HepG2 (cell line): ENCODE results near the gene MCMBP. TPM values are rescaled to one million over a fixed set of nuclear protein-coding genes. Genes with fewer than 3 reads are reported as not detected.

Experiments
- ARHGAP35 ChIP-seq: sonication (generic); formaldehyde crosslinking; IDR thresholded peaks from 2 replicates; pipeline ENCODE4 v1.9.0; 2022; ENCODE audit warnings: mild to moderate bottlenecking, inconsistent platforms, moderate library complexity, missing genetic modification reagents, borderline replicate concordance
- CAMTA2 ChIP-seq: sonication (generic); formaldehyde crosslinking; IDR thresholded peaks from 2 replicates; pipeline ENCODE4 v1.4.0; 2020; ENCODE audit warnings: mild to moderate bottlenecking, missing genetic modification reagents, borderline replicate concordance
- ETV6 ChIP-seq: sonication (generic); formaldehyde crosslinking; conservative IDR thresholded peaks from 2 replicates; pipeline ENCODE4 v1.4.0; 2020; ENCODE audit warnings: missing genetic modification reagents
- HMGA1 ChIP-seq: sonication (generic); formaldehyde crosslinking; conservative IDR thresholded peaks from 2 replicates; pipeline ENCODE4 v1.4.0; 2020; ENCODE audit warnings: missing genetic modification reagents
- KDM1A ChIP-seq: IDR thresholded peaks from 2 replicates; pipeline ENCODE4 v1.6.1; 2016; ENCODE audit warnings: missing compliant biosample characterization
- MAFG ChIP-seq: sonication (generic); formaldehyde crosslinking; IDR thresholded peaks from 2 replicates; pipeline ENCODE4 v1.5.1; 2020; ENCODE audit warnings: mild to moderate bottlenecking, missing genetic modification reagents
- MYC ChIP-seq: sonication (generic); formaldehyde crosslinking; IDR thresholded peaks from 2 replicates; pipeline ENCODE4 v1.9.0; 2021; ENCODE audit warnings: missing genetic modification reagents, borderline replicate concordance
- PAX8 ChIP-seq: sonication (generic); formaldehyde crosslinking; IDR thresholded peaks from 2 replicates; pipeline ENCODE4 v1.8.0; 2022; ENCODE audit warnings: mild to moderate bottlenecking, missing genetic modification reagents, borderline replicate concordance
- RBM22 ChIP-seq: fragments of 200-400 bp; formaldehyde crosslinking; optimal IDR thresholded peaks from 2 replicates; pipeline ENCODE3; 2017; ENCODE audit warnings: mild to moderate bottlenecking, low read length, moderate library complexity
- RELA ChIP-seq: sonication (generic); formaldehyde crosslinking; IDR thresholded peaks from 2 replicates; pipeline ENCODE4 v1.4.0; 2020; ENCODE audit warnings: missing genetic modification reagents
- REPIN1 ChIP-seq: sonication (generic); formaldehyde crosslinking; IDR thresholded peaks from 2 replicates; pipeline ENCODE4 v1.8.0; 2022; ENCODE audit warnings: missing genetic modification reagents, low read depth, mild to moderate bottlenecking, borderline replicate concordance
- SATB2 ChIP-seq: sonication (generic); formaldehyde crosslinking; IDR thresholded peaks from 2 replicates; pipeline ENCODE4 v1.5.0; 2020; ENCODE audit warnings: missing genetic modification reagents
- SMAD9 ChIP-seq: sonication (generic); formaldehyde crosslinking; IDR thresholded peaks from 2 replicates; pipeline ENCODE4 v1.5.1; 2020; ENCODE audit warnings: mild to moderate bottlenecking, missing genetic modification reagents
- SSRP1 ChIP-seq: IDR thresholded peaks from 2 replicates; pipeline ENCODE4 v1.6.1; 2016; ENCODE audit warnings: control low read depth
- STAT5B ChIP-seq: sonication (generic); formaldehyde crosslinking; IDR thresholded peaks from 2 replicates; pipeline ENCODE4 v1.4.0; 2020; ENCODE audit warnings: missing genetic modification reagents
- TARDBP ChIP-seq: sonication (generic); formaldehyde crosslinking; IDR thresholded peaks from 2 replicates; pipeline ENCODE4 v1.8.0; 2022; ENCODE audit warnings: mild to moderate bottlenecking, missing genetic modification reagents
- TCF7L2 ChIP-seq: IDR thresholded peaks from 2 replicates; pipeline ENCODE4 v1.6.1; 2011; ENCODE audit warnings: mild to moderate bottlenecking, low read depth, low read length, moderate library complexity
- ZNF33B ChIP-seq: sonication (generic); formaldehyde crosslinking; IDR thresholded peaks from 2 replicates; pipeline ENCODE4 v1.5.1; 2020; ENCODE audit warnings: mild to moderate bottlenecking, missing genetic modification reagents
- ZNF510 ChIP-seq: sonication (generic); formaldehyde crosslinking; IDR thresholded peaks from 2 replicates; pipeline ENCODE4 v1.4.0; 2020; ENCODE audit warnings: low read depth, mild to moderate bottlenecking, missing genetic modification reagents
- polyA plus RNA-seq, 8 experiments: library from polyadenylated mRNA; depleted of rRNA in 3 of 8; stranded (reverse) in 7 of 8; unstranded in 1 of 8; fragments of >200 nt; fragmentation: Illumina TruSeq in 4 of 8; extraction: Trizol in 4 of 8; gene quantifications; 2 replicates each; pipeline versions ENCODE4 v1.2.1 to v1.2.3, GENCODE V29; 2011 to 2016; ENCODE audit warnings: low read depth in 4 of 8, missing spikeins in 1 of 8, mixed read lengths in 1 of 8; ENCODE audit not compliant: insufficient read depth in 1 of 8
- total RNA-seq, 5 experiments: library from RNA; depleted of rRNA; stranded (reverse); fragments of >200 nt; fragmentation: Illumina TruSeq; extraction: Trizol; gene quantifications; 2 replicates each; pipeline ENCODE4 v1.2.3, GENCODE V29; 2016; ENCODE audit warnings: low read depth in 1 of 5
- TF ChIP-seq, protein P1 (sequence below): sonication (generic); formaldehyde crosslinking; IDR thresholded peaks from 2 replicates; pipeline ENCODE4 v1.9.0; 2021; ENCODE audit warnings: missing genetic modification reagents, borderline replicate concordance
- TF ChIP-seq, protein P2 (sequence below): sonication (generic); formaldehyde crosslinking; IDR thresholded peaks from 2 replicates; pipeline ENCODE4 v1.5.0; 2020; ENCODE audit warnings: missing genetic modification reagents
- TF ChIP-seq, protein P3 (sequence below): IDR thresholded peaks from 2 replicates; pipeline ENCODE4 v1.4.0; 2020; ENCODE audit warnings: mild to moderate bottlenecking, missing genetic modification reagents

The MCMBP gene
- total and polyA plus RNA-seq, 2 of the 13 experiments (the other 11 are each of a cell fraction or from before 2014, with no cell fraction given), result 35.7 to 62.4 TPM

DNA sequence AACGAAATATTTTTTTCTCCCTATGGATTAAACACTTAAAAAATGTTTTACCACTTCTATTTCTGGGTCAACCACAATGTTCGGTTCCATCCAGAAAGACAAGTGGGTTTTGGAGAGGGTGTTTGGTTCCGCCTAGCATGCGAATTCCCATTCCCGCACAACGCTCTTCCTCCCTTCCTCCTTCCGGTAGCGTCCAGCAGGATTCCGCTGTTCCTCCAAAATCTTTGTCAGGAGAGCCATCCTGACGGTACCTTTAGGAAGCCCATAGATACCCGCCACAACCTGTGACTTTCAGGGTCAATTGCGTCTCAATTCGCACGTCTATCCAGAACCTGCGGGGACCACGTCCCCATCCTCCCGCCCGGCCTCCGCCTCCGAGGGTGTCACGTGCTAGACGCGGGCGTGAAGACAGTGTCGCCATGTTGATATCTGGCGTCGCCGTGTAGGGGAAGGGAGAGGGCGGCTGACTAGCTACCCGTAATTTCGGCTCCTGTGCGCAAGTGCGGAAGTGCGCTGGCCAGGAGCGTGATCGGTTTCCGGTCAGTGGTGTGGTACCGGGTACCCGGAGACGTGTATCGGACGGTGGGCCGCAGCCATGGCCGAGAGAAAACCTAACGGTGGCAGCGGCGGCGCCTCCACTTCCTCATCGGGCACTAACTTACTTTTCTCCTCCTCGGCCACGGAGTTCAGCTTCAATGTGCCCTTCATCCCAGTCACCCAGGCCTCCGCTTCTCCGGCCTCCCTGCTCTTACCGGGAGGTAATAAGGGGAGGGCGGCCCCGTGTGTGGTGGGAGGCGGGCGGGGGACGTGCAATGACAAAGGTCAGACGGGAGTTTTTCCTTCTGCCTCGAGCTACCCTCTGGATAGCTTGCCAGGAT lies 19.8 kb upstream of the MCMBP start, which contains the start of gene SEC23IP (continued):
- TF ChIP-seq, protein P1, sequence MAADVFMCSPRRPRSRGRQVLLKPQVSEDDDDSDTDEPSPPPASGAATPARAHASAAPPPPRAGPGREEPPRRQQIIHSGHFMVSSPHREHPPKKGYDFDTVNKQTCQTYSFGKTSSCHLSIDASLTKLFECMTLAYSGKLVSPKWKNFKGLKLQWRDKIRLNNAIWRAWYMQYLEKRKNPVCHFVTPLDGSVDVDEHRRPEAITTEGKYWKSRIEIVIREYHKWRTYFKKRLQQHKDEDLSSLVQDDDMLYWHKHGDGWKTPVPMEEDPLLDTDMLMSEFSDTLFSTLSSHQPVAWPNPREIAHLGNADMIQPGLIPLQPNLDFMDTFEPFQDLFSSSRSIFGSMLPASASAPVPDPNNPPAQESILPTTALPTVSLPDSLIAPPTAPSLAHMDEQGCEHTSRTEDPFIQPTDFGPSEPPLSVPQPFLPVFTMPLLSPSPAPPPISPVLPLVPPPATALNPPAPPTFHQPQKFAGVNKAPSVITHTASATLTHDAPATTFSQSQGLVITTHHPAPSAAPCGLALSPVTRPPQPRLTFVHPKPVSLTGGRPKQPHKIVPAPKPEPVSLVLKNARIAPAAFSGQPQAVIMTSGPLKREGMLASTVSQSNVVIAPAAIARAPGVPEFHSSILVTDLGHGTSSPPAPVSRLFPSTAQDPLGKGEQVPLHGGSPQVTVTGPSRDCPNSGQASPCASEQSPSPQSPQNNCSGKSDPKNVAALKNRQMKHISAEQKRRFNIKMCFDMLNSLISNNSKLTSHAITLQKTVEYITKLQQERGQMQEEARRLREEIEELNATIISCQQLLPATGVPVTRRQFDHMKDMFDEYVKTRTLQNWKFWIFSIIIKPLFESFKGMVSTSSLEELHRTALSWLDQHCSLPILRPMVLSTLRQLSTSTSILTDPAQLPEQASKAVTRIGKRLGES (CRISPR knock-in tag), result peak; percentile 62; the same call in 1 of the 2 replicates
- TF ChIP-seq, protein P2, sequence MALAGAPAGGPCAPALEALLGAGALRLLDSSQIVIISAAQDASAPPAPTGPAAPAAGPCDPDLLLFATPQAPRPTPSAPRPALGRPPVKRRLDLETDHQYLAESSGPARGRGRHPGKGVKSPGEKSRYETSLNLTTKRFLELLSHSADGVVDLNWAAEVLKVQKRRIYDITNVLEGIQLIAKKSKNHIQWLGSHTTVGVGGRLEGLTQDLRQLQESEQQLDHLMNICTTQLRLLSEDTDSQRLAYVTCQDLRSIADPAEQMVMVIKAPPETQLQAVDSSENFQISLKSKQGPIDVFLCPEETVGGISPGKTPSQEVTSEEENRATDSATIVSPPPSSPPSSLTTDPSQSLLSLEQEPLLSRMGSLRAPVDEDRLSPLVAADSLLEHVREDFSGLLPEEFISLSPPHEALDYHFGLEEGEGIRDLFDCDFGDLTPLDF (CRISPR knock-in tag), result no peak; the same call in 1 of the 2 replicates
- TF ChIP-seq SATB2 (CRISPR knock-in tag), result peak; percentile 88
- no peak for TF ChIP-seq SSRP1
- TF ChIP-seq HMGA1, result no peak
- TF ChIP-seq RELA (CRISPR knock-in tag), result 0 out of 2 replicates have a peak, but pooled peaks have one; percentile 21
- TF ChIP-seq MAFG (CRISPR knock-in tag), result no peak
- TF ChIP-seq TCF7L2, result no peak
- TF ChIP-seq TARDBP (CRISPR knock-in tag), result peak; percentile 83; the same call in 1 of the 2 replicates
- no peak for TF ChIP-seq STAT5B (CRISPR knock-in tag)
- TF ChIP-seq MYC (CRISPR knock-in tag), result peak; percentile 96
- TF ChIP-seq, protein P3, sequence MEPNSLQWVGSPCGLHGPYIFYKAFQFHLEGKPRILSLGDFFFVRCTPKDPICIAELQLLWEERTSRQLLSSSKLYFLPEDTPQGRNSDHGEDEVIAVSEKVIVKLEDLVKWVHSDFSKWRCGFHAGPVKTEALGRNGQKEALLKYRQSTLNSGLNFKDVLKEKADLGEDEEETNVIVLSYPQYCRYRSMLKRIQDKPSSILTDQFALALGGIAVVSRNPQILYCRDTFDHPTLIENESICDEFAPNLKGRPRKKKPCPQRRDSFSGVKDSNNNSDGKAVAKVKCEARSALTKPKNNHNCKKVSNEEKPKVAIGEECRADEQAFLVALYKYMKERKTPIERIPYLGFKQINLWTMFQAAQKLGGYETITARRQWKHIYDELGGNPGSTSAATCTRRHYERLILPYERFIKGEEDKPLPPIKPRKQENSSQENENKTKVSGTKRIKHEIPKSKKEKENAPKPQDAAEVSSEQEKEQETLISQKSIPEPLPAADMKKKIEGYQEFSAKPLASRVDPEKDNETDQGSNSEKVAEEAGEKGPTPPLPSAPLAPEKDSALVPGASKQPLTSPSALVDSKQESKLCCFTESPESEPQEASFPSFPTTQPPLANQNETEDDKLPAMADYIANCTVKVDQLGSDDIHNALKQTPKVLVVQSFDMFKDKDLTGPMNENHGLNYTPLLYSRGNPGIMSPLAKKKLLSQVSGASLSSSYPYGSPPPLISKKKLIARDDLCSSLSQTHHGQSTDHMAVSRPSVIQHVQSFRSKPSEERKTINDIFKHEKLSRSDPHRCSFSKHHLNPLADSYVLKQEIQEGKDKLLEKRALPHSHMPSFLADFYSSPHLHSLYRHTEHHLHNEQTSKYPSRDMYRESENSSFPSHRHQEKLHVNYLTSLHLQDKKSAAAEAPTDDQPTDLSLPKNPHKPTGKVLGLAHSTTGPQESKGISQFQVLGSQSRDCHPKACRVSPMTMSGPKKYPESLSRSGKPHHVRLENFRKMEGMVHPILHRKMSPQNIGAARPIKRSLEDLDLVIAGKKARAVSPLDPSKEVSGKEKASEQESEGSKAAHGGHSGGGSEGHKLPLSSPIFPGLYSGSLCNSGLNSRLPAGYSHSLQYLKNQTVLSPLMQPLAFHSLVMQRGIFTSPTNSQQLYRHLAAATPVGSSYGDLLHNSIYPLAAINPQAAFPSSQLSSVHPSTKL, result peak; percentile 81
- peak; percentile 76; the same call in 1 of the 2 replicates for TF ChIP-seq ARHGAP35 (CRISPR knock-in tag)
- TF ChIP-seq CAMTA2, result peak; percentile 65; the same call in 1 of the 2 replicates
- no peak for TF ChIP-seq PAX8 (CRISPR knock-in tag)
- no peak for TF ChIP-seq ZNF510 (CRISPR knock-in tag)
- 0 out of 2 replicates have a peak, but pooled peaks have one; percentile 23 for TF ChIP-seq ZNF33B (CRISPR knock-in tag)
- peak; percentile 85 for TF ChIP-seq REPIN1
- 0 out of 2 replicates have a peak, but pooled peaks have one; percentile 42 for TF ChIP-seq SMAD9 (CRISPR knock-in tag)
- TF ChIP-seq KDM1A (CRISPR knock-in tag), result peak; percentile 22; the same call in 1 of the 2 replicates
- no peak for TF ChIP-seq RBM22
- peak; percentile 74; the same call in 1 of the 2 replicates for TF ChIP-seq ETV6 (CRISPR knock-in tag)
